ENCODE data around the gene TKT. TPM values are rescaled to one million over a fixed set of nuclear protein-coding genes. Genes with fewer than 3 reads are reported as not detected.

TKT gene
- total RNA-seq, 1 experiment from 2014 or later, result 650 TPM

- H3K4me3 Mint-ChIP-seq, result no peak overlapping the region
- no CpG with 5 or more reads among the region's 11 CpGs for WGBS (ENCODE audit: extremely low coverage, insufficient read length, low lambda C conversion rate)
Observed at GRCh38 chr3:53181528-53181927, 74.3 kb downstream of the TKT start.

More at GRCh38 chr3:53181528-53181927, 74.3 kb downstream of the TKT start:
- no peaks in the 10 kb centered on the region for H3K79me1 ChIP-seq (ENCODE audit: insufficient read depth, low read depth, low read length, poor library complexity, severe bottlenecking)
- H3K27ac ChIP-seq (ENCODE audit: insufficient read length, low read depth, low read length), result no peak overlapping the region
- no peaks in the 10 kb centered on the region for H3K4me1 ChIP-seq (ENCODE audit: insufficient read depth, low read length)
- no peak overlapping the region for H4K5ac ChIP-seq (ENCODE audit: insufficient read length, low read depth, low read length)
- Mint-ChIP-seq H3K27me3 (ENCODE audit: low read depth) (no peaks in the 10 kb centered on the region), H3K9me3 (no peaks in the 10 kb centered on the region), H3K36me3 (ENCODE audit: insufficient read depth in 1 of 3, low read depth in 3 of 3) (peaks cover 0 to 30% (median 20%) of the 10 kb centered on the region in 3 experiments; a peak in 5 of 7 replicates), H3K27ac (no peak overlapping the region; a peak in 1 of 7 replicates), H3K4me1 (peaks cover 3 to 6% of the 10 kb centered on the region in 2 experiments)
- no peak overlapping the region for H2BK5ac ChIP-seq (ENCODE audit: insufficient read length, low read length)
- TF ChIP-seq, protein P1, sequence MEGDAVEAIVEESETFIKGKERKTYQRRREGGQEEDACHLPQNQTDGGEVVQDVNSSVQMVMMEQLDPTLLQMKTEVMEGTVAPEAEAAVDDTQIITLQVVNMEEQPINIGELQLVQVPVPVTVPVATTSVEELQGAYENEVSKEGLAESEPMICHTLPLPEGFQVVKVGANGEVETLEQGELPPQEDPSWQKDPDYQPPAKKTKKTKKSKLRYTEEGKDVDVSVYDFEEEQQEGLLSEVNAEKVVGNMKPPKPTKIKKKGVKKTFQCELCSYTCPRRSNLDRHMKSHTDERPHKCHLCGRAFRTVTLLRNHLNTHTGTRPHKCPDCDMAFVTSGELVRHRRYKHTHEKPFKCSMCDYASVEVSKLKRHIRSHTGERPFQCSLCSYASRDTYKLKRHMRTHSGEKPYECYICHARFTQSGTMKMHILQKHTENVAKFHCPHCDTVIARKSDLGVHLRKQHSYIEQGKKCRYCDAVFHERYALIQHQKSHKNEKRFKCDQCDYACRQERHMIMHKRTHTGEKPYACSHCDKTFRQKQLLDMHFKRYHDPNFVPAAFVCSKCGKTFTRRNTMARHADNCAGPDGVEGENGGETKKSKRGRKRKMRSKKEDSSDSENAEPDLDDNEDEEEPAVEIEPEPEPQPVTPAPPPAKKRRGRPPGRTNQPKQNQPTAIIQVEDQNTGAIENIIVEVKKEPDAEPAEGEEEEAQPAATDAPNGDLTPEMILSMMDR (conservative IDR thresholded peaks at IDR 0.05), result no peak
- H3K9me3 ChIP-seq (ENCODE audit: control insufficient read depth, low read depth, low read length), result no peaks in the 10 kb centered on the region
- H3K14ac ChIP-seq (ENCODE audit: insufficient read depth, low read length), result no peak overlapping the region
- no peak overlapping the region for H2BK20ac ChIP-seq (ENCODE audit: low read depth, low read length, poor library complexity, severe bottlenecking)
- H2AFZ ChIP-seq (ENCODE audit: low read length), result no peak overlapping the region
- H2BK15ac ChIP-seq (ENCODE audit: low read depth, low read length), result no peak overlapping the region
- no peaks in the 10 kb centered on the region for H4K20me1 ChIP-seq (ENCODE audit: control insufficient read depth, insufficient read depth, insufficient read length)
- H3K23me2 ChIP-seq (ENCODE audit: insufficient read length, low read depth, low read length, poor library complexity, severe bottlenecking), result peaks cover 3% of the 10 kb centered on the region
- DNase-seq, result no peak
- H4K91ac ChIP-seq (ENCODE audit: insufficient read length, low read depth, low read length), result no peak overlapping the region
- no peaks in the 10 kb centered on the region for H3K79me2 ChIP-seq (ENCODE audit: insufficient read depth, low read length)
- no peak overlapping the region for H2AK5ac ChIP-seq (ENCODE audit: insufficient read length, low read length)
- no peak overlapping the region for H3K18ac ChIP-seq (ENCODE audit: insufficient read length, low read depth, low read length)
- no peak overlapping the region for H3T11ph ChIP-seq (ENCODE audit: low read length)
- no peak overlapping the region for H3K4ac ChIP-seq (ENCODE audit: low read depth, low read length)
- H3K9ac ChIP-seq (ENCODE audit: extremely low read depth, insufficient read length, low read length), result no peak overlapping the region
- no peak overlapping the region for H3K4me2 ChIP-seq (ENCODE audit: insufficient read depth, insufficient read length, low read length)
- H3K56ac ChIP-seq (ENCODE audit: insufficient read length, low read depth, low read length), result no peak overlapping the region
- no peak overlapping the region for H3K23ac ChIP-seq (ENCODE audit: insufficient read length, low read depth, low read length)
- H3K27me3 ChIP-seq (ENCODE audit: insufficient read depth, low read length), result no peaks in the 10 kb centered on the region
- H4K8ac ChIP-seq (replicated peaks; ENCODE audit: insufficient read length, low read depth, low read length), result no peak overlapping the region
- no peak overlapping the region for H2BK12ac ChIP-seq (ENCODE audit: insufficient read length, low read depth, low read length)
- H2BK120ac ChIP-seq (ENCODE audit: low read depth, low read length, poor library complexity, severe bottlenecking), result no peak overlapping the region
